Small intestine (tissue), 7 donors: ENCODE results near the gene GRB7. TPM values are rescaled to one million over a fixed set of nuclear protein-coding genes. Genes with fewer than 3 reads are reported as not detected.
A peak's percentile ranks its signal among the peaks of the same experiment; 100 is the strongest.
"Not testable (repeated sequence)": the region's sequence is repeated elsewhere in the genome, so short reads cannot be mapped to it uniquely, and the experiment has no call there.

Source experiments
- DNase-seq, 2 donors: peaks; one replicate each; pipeline versions ENCODE4 v3.0.0 to v3.0.0-alpha.2; 2013
- FAIRE-seq: peaks from 2 replicates; lab custom pipeline; 2012; peaks lifted over from hg19 to GRCh38; lab: Jason Lieb, UNC
- H3K27ac ChIP-seq, 3 donors: one replicate each; pipeline ENCODE4 v1.5.1; 2013; ENCODE audit warnings: low read length in 2 of 3, mild to moderate bottlenecking in 2 of 3, control low read depth in 1 of 3, inconsistent platforms in 1 of 3, low read depth in 1 of 3, moderate library complexity in 1 of 3
- H3K27me3 ChIP-seq, 3 donors: one replicate each; pipeline ENCODE4 v1.6.1; 2013; ENCODE audit warnings: low read length in 3 of 3, inconsistent platforms in 1 of 3; ENCODE audit not compliant: control insufficient read depth in 3 of 3, insufficient read depth in 3 of 3
- H3K36me3 ChIP-seq, 3 donors: one replicate each; pipeline ENCODE4 v1.6.1; 2013; ENCODE audit warnings: low read length in 3 of 3, inconsistent platforms in 1 of 3, low read depth in 1 of 3, mild to moderate bottlenecking in 1 of 3, moderate library complexity in 1 of 3; ENCODE audit not compliant: control insufficient read depth in 3 of 3, insufficient read depth in 2 of 3
- H3K4me1 ChIP-seq, 3 donors: one replicate each; pipeline ENCODE4 v1.6.1; 2013; ENCODE audit warnings: low read length in 2 of 3, inconsistent platforms in 1 of 3, low read depth in 1 of 3, mild to moderate bottlenecking in 1 of 3, moderate library complexity in 1 of 3; ENCODE audit not compliant: control insufficient read depth in 3 of 3, insufficient read depth in 2 of 3
- H3K4me3 ChIP-seq, 3 donors: one replicate each; pipeline ENCODE4 v1.5.1; 2013; ENCODE audit warnings: low read length in 3 of 3, control low read depth in 1 of 3, inconsistent platforms in 1 of 3, low read depth in 1 of 3, mild to moderate bottlenecking in 1 of 3, moderate library complexity in 1 of 3
- H3K9me3 ChIP-seq, 2 donors: one replicate each; pipeline ENCODE4 v1.6.1; 2013; ENCODE audit warnings: low read depth in 1 of 2, low read length in 1 of 2; ENCODE audit not compliant: control insufficient read depth in 2 of 2, insufficient read depth in 1 of 2
- WGBS, 3 donors: extraction: QIAGEN DNeasy Blood & Tissue Kit; methylation state at CpG; one replicate each; pipeline ENCODE4 v1.1.7; 2013; 5-methylcytosine and 5-hydroxymethylcytosine counted together
- polyA plus RNA-seq, 4 donors: library from polyadenylated mRNA; stranded (reverse) in 3 of 4; unstranded in 1 of 4; fragments of 200-250 nt in 3 of 4; fragments of 120-200 nt in 1 of 4; gene quantifications; one replicate each; pipeline versions ENCODE4 v1.2.1 to v1.2.3, GENCODE V29; 2013
- donor health status: healthy with polysubstance abuse.
- donor health status: control.
- donor health status: control.
- donor health status: Bipolar disorder and iron deficiency.
- donor health status: healthy.

Gene GRB7
- polyA plus RNA-seq, 4 donors = 10.9 to 42.4 (median 13.0) TPM

- 91 to 93% (median 92%) methylated on average over 8 of the region's 8 CpGs for WGBS, 3 donors
- peaks cover 0 to 48% (median 2%) of the 10 kb centered on the region in 3 donors for H3K36me3 ChIP-seq
- DNase-seq, H3K27me3 ChIP-seq, H3K9me3 ChIP-seq, FAIRE-seq, H3K4me1 ChIP-seq, H3K27ac ChIP-seq, H3K4me3 ChIP-seq: not testable (repeated sequence)
Observed at GRCh38 chr17:39748444-39749034, 10.8 kb downstream of the GRB7 start.

GRCh38 chr17:39750131-39751015 lies 12.6 kb downstream of the GRB7 start:
- Histone ChIP-seq H3K4me1 (peaks cover 0 to 6% (median 0%) of the 10 kb centered on the region in 3 donors), H3K9me3 (no peaks in the 10 kb centered on the region), H3K27me3 (no peaks in the 10 kb centered on the region), H3K36me3 (peaks cover 0 to 30% (median 0%) of the 10 kb centered on the region in 3 donors), H3K27ac (no peak overlapping the region), H3K4me3 (no peak overlapping the region)
- FAIRE-seq = no peak
- 18 to 61% (median 44%) methylated on average over 9 of the region's 9 CpGs for WGBS, 3 donors
- DNase-seq = peak in 1 of 2 donors; percentile 33

GRCh38 chr17:39751016-39751543 lies 13.3 kb downstream of the GRB7 start:
- Histone ChIP-seq H3K4me3 (no peak overlapping the region), H3K27ac (no peak overlapping the region), H3K9me3 (no peaks in the 10 kb centered on the region), H3K36me3 (peaks cover 0 to 23% (median 0%) of the 10 kb centered on the region in 3 donors), H3K4me1 (peaks cover 0 to 6% (median 0%) of the 10 kb centered on the region in 3 donors), H3K27me3 (no peaks in the 10 kb centered on the region)
- FAIRE-seq (no peak), DNase-seq (no peak)
- WGBS, 3 donors = 64 to 70% (median 68%) methylated on average over 5 of the region's 5 CpGs

- no peak overlapping the region for H3K4me3 ChIP-seq
- H3K27me3 ChIP-seq = no peaks in the 10 kb centered on the region
- WGBS, 3 donors = 66 to 69% (median 68%) methylated on average over 10 of the region's 10 CpGs
- no peak overlapping the region for H3K27ac ChIP-seq
- DNase-seq = no peak
- no peak for FAIRE-seq
- H3K4me1 ChIP-seq = peaks cover 0 to 6% (median 0%) of the 10 kb centered on the region in 3 donors
- H3K9me3 ChIP-seq = no peaks in the 10 kb centered on the region
- peaks cover 0 to 17% (median 0%) of the 10 kb centered on the region in 3 donors for H3K36me3 ChIP-seq
Observed at GRCh38 chr17:39751637-39752036, 13.9 kb downstream of the GRB7 start.

GRCh38 chr17:39752241-39752881 lies 14.6 kb downstream of the GRB7 start:
- FAIRE-seq (no peak), DNase-seq (no peak)
- 81 to 85% (median 83%) methylated on average over 13 of the region's 13 CpGs for WGBS, 3 donors
- Histone ChIP-seq H3K4me1 (peaks cover 0 to 6% (median 0%) of the 10 kb centered on the region in 3 donors), H3K27me3 (no peaks in the 10 kb centered on the region), H3K4me3 (no peak overlapping the region), H3K9me3 (no peaks in the 10 kb centered on the region), H3K27ac (no peak overlapping the region), H3K36me3 (peaks cover 0 to 10% (median 0%) of the 10 kb centered on the region in 3 donors)

- peak overlapping the region; percentile 54 to 81 (median 65) for H3K4me3 ChIP-seq
- DNase-seq = peak in 1 of 2 donors; percentile 58
- H3K36me3 ChIP-seq = peaks cover 0 to 1% (median 0%) of the 10 kb centered on the region in 3 donors
- no peaks in the 10 kb centered on the region for H3K9me3 ChIP-seq
- H3K27me3 ChIP-seq = peaks cover 0 to 4% (median 0%) of the 10 kb centered on the region in 3 donors
- H3K4me1 ChIP-seq = peaks cover 0 to 6% (median 0%) of the 10 kb centered on the region in 3 donors
- no peak for FAIRE-seq
- WGBS, 3 donors = 5 to 7% (median 5%) methylated on average over 37 to 55 of the region's 55 CpGs
- H3K27ac ChIP-seq = peak overlapping the region; percentile 87 to 97 (median 95)
Observed at GRCh38 chr17:39753514-39754160, 15.9 kb downstream of the GRB7 start.

GRCh38 chr17:39754161-39754957 lies 16.6 kb downstream of the GRB7 start:
- no peak for FAIRE-seq

More at GRCh38 chr17:39754161-39754957, 16.6 kb downstream of the GRB7 start:
- Histone ChIP-seq H3K27ac (peak overlapping the region; percentile 87 to 97 (median 95)), H3K27me3 (peaks cover 0 to 4% (median 0%) of the 10 kb centered on the region in 3 donors), H3K4me1 (peaks cover 0 to 6% (median 0%) of the 10 kb centered on the region in 3 donors), H3K36me3 (no peaks in the 10 kb centered on the region), H3K9me3 (no peaks in the 10 kb centered on the region), H3K4me3 (peak overlapping the region; percentile 54 to 81 (median 65))
- peak; percentile 95 to 97 for DNase-seq
- WGBS, 3 donors = 0 to 1% (median 1%) methylated on average over 52 to 91 of the region's 91 CpGs
